Liver (tissue), 9 donors: ENCODE data around the gene INPP5J. TPM values are rescaled to one million over a fixed set of nuclear protein-coding genes. Genes with fewer than 3 reads are reported as not detected.

Experiments used
- DNase-seq: peaks from one replicate; pipeline ENCODE4 v3.0.0-alpha.2; 2017; ENCODE audit warnings: low spot score
- H3K27ac ChIP-seq, 2 donors: one replicate each; pipeline ENCODE4 v1.7.0; 2013; ENCODE audit warnings: inconsistent platforms in 2 of 2, low read length in 2 of 2, control low read depth in 1 of 2, low read depth in 1 of 2, mild to moderate bottlenecking in 1 of 2
- H3K27me3 ChIP-seq, 4 donors: one replicate each; pipeline versions ENCODE4 v1.6.1 to v1.7.0; 2013; ENCODE audit warnings: low read length in 3 of 4, inconsistent platforms in 1 of 4, mild to moderate bottlenecking in 1 of 4, moderate library complexity in 1 of 4; ENCODE audit not compliant: control insufficient read depth in 4 of 4, insufficient read depth in 4 of 4
- H3K36me3 ChIP-seq, 4 donors: one replicate each; pipeline versions ENCODE4 v1.6.1 to v1.7.0; 2013; ENCODE audit warnings: low read length in 3 of 4, mild to moderate bottlenecking in 3 of 4, low read depth in 1 of 4, moderate library complexity in 1 of 4; ENCODE audit not compliant: control insufficient read depth in 4 of 4, insufficient read depth in 3 of 4
- H3K4me1 ChIP-seq, 4 donors: one replicate each; pipeline versions ENCODE4 v1.6.1 to v1.7.0; 2013; ENCODE audit warnings: low read length in 3 of 4, mild to moderate bottlenecking in 3 of 4, moderate library complexity in 1 of 4; ENCODE audit not compliant: control insufficient read depth in 4 of 4, insufficient read depth in 4 of 4
- H3K4me3 ChIP-seq, 3 donors: one replicate each; pipeline versions ENCODE4 v1.6.1 to v1.7.0; 2013; ENCODE audit warnings: low read length in 3 of 3, control low read depth in 1 of 3, low read depth in 1 of 3, mild to moderate bottlenecking in 1 of 3
- H3K9ac ChIP-seq, 2 donors: one replicate each; pipeline ENCODE4 v1.7.0; 2013; ENCODE audit warnings: low read length in 2 of 2, mild to moderate bottlenecking in 2 of 2, moderate library complexity in 2 of 2, control low read depth in 1 of 2, low read depth in 1 of 2
- H3K9me3 ChIP-seq, 4 donors: one replicate each; pipeline versions ENCODE4 v1.6.1 to v1.7.0; 2013; ENCODE audit warnings: low read length in 3 of 4; ENCODE audit not compliant: control insufficient read depth in 4 of 4
- CTCF ChIP-seq: fragments of 150-350 bp; IDR thresholded peaks from 2 replicates; pipeline ENCODE4 v1.5.1; 2017; ENCODE audit warnings: improper control_type of control experiment, low read depth, low read length; ENCODE audit not compliant: missing input control
- EGR1 ChIP-seq, 2 donors: IDR thresholded peaks; 2 replicates each; pipeline ENCODE4 v1.6.1; 2016 to 2018; ENCODE audit warnings: antibody characterized with exemption in 2 of 2, low read depth in 2 of 2
- FOXA1 ChIP-seq: IDR thresholded peaks from 2 replicates; pipeline ENCODE4 v1.6.1; 2016; ENCODE audit warnings: antibody characterized with exemption
- FOXA2 ChIP-seq: IDR thresholded peaks from 2 replicates; pipeline ENCODE4 v1.6.1; 2016; ENCODE audit warnings: antibody characterized with exemption
- HNF4A ChIP-seq, 2 donors: conservative IDR thresholded peaks; 2 replicates each; pipeline ENCODE4 v1.6.1; 2016; ENCODE audit warnings: antibody characterized with exemption in 2 of 2, mild to moderate bottlenecking in 2 of 2
- HNF4G ChIP-seq: IDR thresholded peaks from 2 replicates; pipeline ENCODE4 v1.6.1; 2016; ENCODE audit warnings: antibody characterized with exemption
- JUND ChIP-seq, 2 donors: IDR thresholded peaks; 2 replicates each; pipeline ENCODE4 v1.6.1; 2016; ENCODE audit warnings: antibody characterized with exemption in 2 of 2
- MAX ChIP-seq: IDR thresholded peaks from 2 replicates; pipeline ENCODE4 v1.6.1; 2016; ENCODE audit warnings: antibody characterized with exemption
- NR2F2 ChIP-seq: IDR thresholded peaks from 2 replicates; pipeline ENCODE4 v1.6.1; 2016; ENCODE audit warnings: antibody characterized with exemption
- RAD21 ChIP-seq, 2 donors: IDR thresholded peaks; 2 replicates each; pipeline ENCODE4 v1.6.1; 2016; ENCODE audit warnings: antibody characterized with exemption in 2 of 2, mild to moderate bottlenecking in 2 of 2
- RXRA ChIP-seq, 2 donors: IDR thresholded peaks; 2 replicates each; pipeline ENCODE4 v1.6.1; 2017 to 2018; ENCODE audit warnings: antibody characterized with exemption in 2 of 2, mild to moderate bottlenecking in 1 of 2
- SP1 ChIP-seq: IDR thresholded peaks from 2 replicates; pipeline ENCODE4 v1.6.1; 2018; ENCODE audit warnings: antibody characterized with exemption, mild to moderate bottlenecking
- TAF1 ChIP-seq: conservative IDR thresholded peaks from 2 replicates; pipeline ENCODE4 v1.6.1; 2016; ENCODE audit warnings: antibody characterized with exemption, mild to moderate bottlenecking
- YY1 ChIP-seq: IDR thresholded peaks from 2 replicates; pipeline ENCODE4 v1.6.1; 2016; ENCODE audit warnings: antibody characterized with exemption, mild to moderate bottlenecking
- ZBTB33 ChIP-seq: IDR thresholded peaks from 2 replicates; pipeline ENCODE4 v1.6.1; 2016; ENCODE audit warnings: antibody characterized with exemption
- WGBS: extraction: QIAGEN DNeasy Blood & Tissue Kit; methylation state at CpG from one replicate; pipeline ENCODE4 v1.1.7; 2013; 5-methylcytosine and 5-hydroxymethylcytosine counted together
- polyA plus RNA-seq, 2 donors: library from polyadenylated mRNA; stranded (reverse) in 1 of 2; unstranded in 1 of 2; fragments of 200-250 nt in 1 of 2; fragments of >200 nt in 1 of 2; fragmentation: Nextera tagmentation in 1 of 2; extraction: Ambion mirVana in 1 of 2; gene quantifications; one replicate each; pipeline versions ENCODE4 v1.2.1 to v1.2.3, GENCODE V29; 2013 to 2015
- total RNA-seq, 2 donors: library from RNA; depleted of rRNA; stranded (reverse); fragments of >200 nt; gene quantifications; one replicate each; pipeline ENCODE4 v1.2.3, GENCODE V29; 2014
- TF ChIP-seq, protein P1 (sequence below): IDR thresholded peaks from 2 replicates; pipeline ENCODE4 v1.6.1; 2016; ENCODE audit warnings: antibody characterized with exemption
- donor health status: healthy.
- donor health status: healthy.
- donor health status: healthy.
- donor health status: healthy.
- donor health status: healthy.

INPP5J gene
- total and polyA plus RNA-seq, 4 donors, result 0.06 to 0.17 (median 0.11) TPM

GRCh38 chr22:31079095-31079642 lies 43.6 kb upstream of the INPP5J start (continued):
- no peak for TF ChIP-seq CTCF
- no peak for TF ChIP-seq MAX
- TF ChIP-seq TAF1, result no peak
- no peak for TF ChIP-seq RAD21 (IDR thresholded peaks at IDR 0.05)
- no peak for TF ChIP-seq YY1
- no peak for TF ChIP-seq HNF4G
- no peak for TF ChIP-seq RXRA (IDR thresholded peaks at IDR 0.05)
- TF ChIP-seq FOXA1, result no peak
- TF ChIP-seq, protein P1, sequence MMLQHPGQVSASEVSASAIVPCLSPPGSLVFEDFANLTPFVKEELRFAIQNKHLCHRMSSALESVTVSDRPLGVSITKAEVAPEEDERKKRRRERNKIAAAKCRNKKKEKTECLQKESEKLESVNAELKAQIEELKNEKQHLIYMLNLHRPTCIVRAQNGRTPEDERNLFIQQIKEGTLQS, result no peak

GRCh38 chr22:31080164-31080847 lies 42.5 kb upstream of the INPP5J start:
- H3K9ac ChIP-seq, result peak overlapping the region; percentile 53 to 69
- H3K36me3 ChIP-seq, result no peaks in the 10 kb centered on the region
- peaks cover 3 to 29% (median 12%) of the 10 kb centered on the region in 4 donors for H3K4me1 ChIP-seq
- 44% methylated on average over 5 of the region's 5 CpGs for WGBS
- H3K9me3 ChIP-seq, result no peaks in the 10 kb centered on the region
- H3K4me3 ChIP-seq, result peak overlapping the region; percentile 47 to 59 (median 58)
- no peaks in the 10 kb centered on the region for H3K27me3 ChIP-seq
- TF ChIP-seq FOXA2, result no peak
- no peak for TF ChIP-seq NR2F2
- TF ChIP-seq ZBTB33, result no peak
- TF ChIP-seq HNF4A (conservative IDR thresholded peaks at IDR 0.05), result no peak
- no peak for TF ChIP-seq YY1
- TF ChIP-seq TAF1, result no peak
- TF ChIP-seq FOXA1, result no peak
- no peak for TF ChIP-seq CTCF
- TF ChIP-seq RXRA (IDR thresholded peaks at IDR 0.05), result no peak
- TF ChIP-seq JUND (IDR thresholded peaks at IDR 0.05), result no peak
- TF ChIP-seq SP1, result no peak
- no peak for TF ChIP-seq EGR1 (IDR thresholded peaks at IDR 0.05; ENCODE audit: low read depth in 2 of 2)
- no peak for TF ChIP-seq HNF4G
- no peak for TF ChIP-seq MAX
- no peak for TF ChIP-seq RAD21 (IDR thresholded peaks at IDR 0.05)
- TF ChIP-seq, protein P1, result no peak
- peak overlapping the region; percentile 64 to 80 for H3K27ac ChIP-seq
- DNase-seq, result no peak
